K562 (cell line): ENCODE data around the gene NADSYN1.

Experiments used
- MAFG ChIP-seq: fragments of 450-650 bp; conservative IDR thresholded peaks from 2 replicates; pipeline ENCODE4 v1.6.1; 2016; ENCODE audit warnings: missing genetic modification characterization, missing compliant biosample characterization
- NFIC ChIP-seq: fragments of 450-650 bp; IDR thresholded peaks from 2 replicates; pipeline ENCODE4 v1.6.1; 2017; ENCODE audit warnings: mild to moderate bottlenecking, inconsistent platforms
- RAD21 ChIP-seq, 2 experiments: fragments of 250-450 bp in 1 of 2; fragments of 450-650 bp in 1 of 2; sonication (Bioruptor Pico) in 1 of 2; formaldehyde crosslinking in 1 of 2; IDR thresholded peaks in 1 of 2; conservative IDR thresholded peaks in 1 of 2; 2 replicates each; pipeline versions ENCODE4 v1.4.0 to v1.8.0; 2020 to 2022; ENCODE audit warnings: mild to moderate bottlenecking in 2 of 2, moderate library complexity in 1 of 2
- TAF1 ChIP-seq: IDR thresholded peaks from 2 replicates; pipeline ENCODE4 v1.6.1; 2011; ENCODE audit warnings: mild to moderate bottlenecking, low read length, moderate library complexity; ENCODE audit not compliant: insufficient read depth, control insufficient read depth, severe bottlenecking; ENCODE audit errors: extremely low read depth
- TF ChIP-seq, protein P1 (sequence below): fragments of 250-450 bp; sonication (Bioruptor Pico); IDR thresholded peaks from 2 replicates; pipeline ENCODE4 v1.4.0; 2020; ENCODE audit warnings: mild to moderate bottlenecking, moderate library complexity
- TF ChIP-seq, protein P2 (sequence below): fragments of 450-650 bp; IDR thresholded peaks from 2 replicates; pipeline ENCODE4 v1.6.1; 2016; ENCODE audit warnings: mild to moderate bottlenecking
- TF ChIP-seq, protein P3 (sequence below): sonication (generic); formaldehyde crosslinking; IDR thresholded peaks from 2 replicates; pipeline ENCODE4 v1.8.1; 2023; ENCODE audit warnings: mild to moderate bottlenecking, missing genetic modification reagents, moderate library complexity

DNA sequence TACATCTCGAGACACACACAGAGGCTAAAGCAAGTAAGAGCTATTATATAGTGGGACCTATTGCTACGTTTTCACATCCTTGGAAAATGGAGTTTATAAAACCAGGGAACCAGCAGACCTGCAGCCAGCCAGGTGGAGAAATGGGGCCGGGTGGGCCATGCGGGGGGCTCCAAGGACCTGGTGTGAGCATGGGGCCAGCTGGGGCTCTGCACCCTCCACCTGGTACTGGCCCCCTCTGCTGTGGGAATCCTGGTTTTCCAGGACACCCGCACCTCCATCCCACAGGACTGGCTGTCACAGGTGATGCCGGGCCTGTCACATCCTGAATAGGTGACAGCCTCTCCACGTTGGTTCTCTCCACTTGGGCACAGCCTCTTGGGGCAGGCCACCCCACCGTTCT lies 16.1 kb upstream of the NADSYN1 start:
- TF ChIP-seq, protein P1, sequence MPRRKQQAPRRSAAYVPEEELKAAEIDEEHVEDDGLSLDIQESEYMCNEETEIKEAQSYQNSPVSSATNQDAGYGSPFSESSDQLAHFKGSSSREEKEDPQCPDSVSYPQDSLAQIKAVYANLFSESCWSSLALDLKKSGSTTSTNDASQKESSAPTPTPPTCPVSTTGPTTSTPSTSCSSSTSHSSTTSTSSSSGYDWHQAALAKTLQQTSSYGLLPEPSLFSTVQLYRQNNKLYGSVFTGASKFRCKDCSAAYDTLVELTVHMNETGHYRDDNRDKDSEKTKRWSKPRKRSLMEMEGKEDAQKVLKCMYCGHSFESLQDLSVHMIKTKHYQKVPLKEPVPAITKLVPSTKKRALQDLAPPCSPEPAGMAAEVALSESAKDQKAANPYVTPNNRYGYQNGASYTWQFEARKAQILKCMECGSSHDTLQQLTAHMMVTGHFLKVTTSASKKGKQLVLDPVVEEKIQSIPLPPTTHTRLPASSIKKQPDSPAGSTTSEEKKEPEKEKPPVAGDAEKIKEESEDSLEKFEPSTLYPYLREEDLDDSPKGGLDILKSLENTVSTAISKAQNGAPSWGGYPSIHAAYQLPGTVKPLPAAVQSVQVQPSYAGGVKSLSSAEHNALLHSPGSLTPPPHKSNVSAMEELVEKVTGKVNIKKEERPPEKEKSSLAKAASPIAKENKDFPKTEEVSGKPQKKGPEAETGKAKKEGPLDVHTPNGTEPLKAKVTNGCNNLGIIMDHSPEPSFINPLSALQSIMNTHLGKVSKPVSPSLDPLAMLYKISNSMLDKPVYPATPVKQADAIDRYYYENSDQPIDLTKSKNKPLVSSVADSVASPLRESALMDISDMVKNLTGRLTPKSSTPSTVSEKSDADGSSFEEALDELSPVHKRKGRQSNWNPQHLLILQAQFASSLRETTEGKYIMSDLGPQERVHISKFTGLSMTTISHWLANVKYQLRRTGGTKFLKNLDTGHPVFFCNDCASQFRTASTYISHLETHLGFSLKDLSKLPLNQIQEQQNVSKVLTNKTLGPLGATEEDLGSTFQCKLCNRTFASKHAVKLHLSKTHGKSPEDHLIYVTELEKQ = no peak
- TF ChIP-seq TAF1 = no peak
- no peak for TF ChIP-seq MAFG (tag)
- TF ChIP-seq NFIC = no peak
- no peak for TF ChIP-seq RAD21 (CRISPR knock-in tag; conservative IDR thresholded peaks at IDR 0.05 in 1 of 2, IDR thresholded peaks at IDR 0.05 in 1 of 2)
- TF ChIP-seq, protein P2, sequence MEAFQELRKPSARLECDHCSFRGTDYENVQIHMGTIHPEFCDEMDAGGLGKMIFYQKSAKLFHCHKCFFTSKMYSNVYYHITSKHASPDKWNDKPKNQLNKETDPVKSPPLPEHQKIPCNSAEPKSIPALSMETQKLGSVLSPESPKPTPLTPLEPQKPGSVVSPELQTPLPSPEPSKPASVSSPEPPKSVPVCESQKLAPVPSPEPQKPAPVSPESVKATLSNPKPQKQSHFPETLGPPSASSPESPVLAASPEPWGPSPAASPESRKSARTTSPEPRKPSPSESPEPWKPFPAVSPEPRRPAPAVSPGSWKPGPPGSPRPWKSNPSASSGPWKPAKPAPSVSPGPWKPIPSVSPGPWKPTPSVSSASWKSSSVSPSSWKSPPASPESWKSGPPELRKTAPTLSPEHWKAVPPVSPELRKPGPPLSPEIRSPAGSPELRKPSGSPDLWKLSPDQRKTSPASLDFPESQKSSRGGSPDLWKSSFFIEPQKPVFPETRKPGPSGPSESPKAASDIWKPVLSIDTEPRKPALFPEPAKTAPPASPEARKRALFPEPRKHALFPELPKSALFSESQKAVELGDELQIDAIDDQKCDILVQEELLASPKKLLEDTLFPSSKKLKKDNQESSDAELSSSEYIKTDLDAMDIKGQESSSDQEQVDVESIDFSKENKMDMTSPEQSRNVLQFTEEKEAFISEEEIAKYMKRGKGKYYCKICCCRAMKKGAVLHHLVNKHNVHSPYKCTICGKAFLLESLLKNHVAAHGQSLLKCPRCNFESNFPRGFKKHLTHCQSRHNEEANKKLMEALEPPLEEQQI = no peak
- TF ChIP-seq, protein P3, sequence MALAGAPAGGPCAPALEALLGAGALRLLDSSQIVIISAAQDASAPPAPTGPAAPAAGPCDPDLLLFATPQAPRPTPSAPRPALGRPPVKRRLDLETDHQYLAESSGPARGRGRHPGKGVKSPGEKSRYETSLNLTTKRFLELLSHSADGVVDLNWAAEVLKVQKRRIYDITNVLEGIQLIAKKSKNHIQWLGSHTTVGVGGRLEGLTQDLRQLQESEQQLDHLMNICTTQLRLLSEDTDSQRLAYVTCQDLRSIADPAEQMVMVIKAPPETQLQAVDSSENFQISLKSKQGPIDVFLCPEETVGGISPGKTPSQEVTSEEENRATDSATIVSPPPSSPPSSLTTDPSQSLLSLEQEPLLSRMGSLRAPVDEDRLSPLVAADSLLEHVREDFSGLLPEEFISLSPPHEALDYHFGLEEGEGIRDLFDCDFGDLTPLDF (CRISPR knock-in tag) = no peak
